ENCODE measurements around the gene LRRN2. TPM values are rescaled to one million over a fixed set of nuclear protein-coding genes. Genes with fewer than 3 reads are reported as not detected.

Gene LRRN2
- total and polyA plus RNA-seq, 2 experiments from 2014 or later, result 0.74 to 2.6 TPM

DNA sequence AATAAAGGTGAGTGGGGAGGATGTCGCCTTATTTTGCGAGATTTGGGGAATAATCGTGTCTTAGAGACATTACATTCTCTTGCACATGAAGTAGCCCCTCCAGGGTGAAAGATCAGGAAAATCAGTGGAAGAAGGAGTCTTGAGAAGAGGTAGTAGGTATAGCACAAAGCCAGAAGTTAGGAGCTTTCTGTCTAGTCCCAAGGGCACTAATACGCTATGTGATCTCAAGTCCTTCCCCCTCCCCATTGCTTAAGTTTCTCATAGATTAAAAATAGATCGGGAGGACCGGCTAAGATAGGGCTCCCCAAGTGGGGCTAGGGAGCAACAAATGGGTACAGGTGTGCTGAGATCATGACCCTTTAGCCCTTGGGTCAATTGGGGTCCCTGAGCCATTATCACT, 13.5 kb downstream of the LRRN2 start (continued):
- TF ChIP-seq, protein P1, sequence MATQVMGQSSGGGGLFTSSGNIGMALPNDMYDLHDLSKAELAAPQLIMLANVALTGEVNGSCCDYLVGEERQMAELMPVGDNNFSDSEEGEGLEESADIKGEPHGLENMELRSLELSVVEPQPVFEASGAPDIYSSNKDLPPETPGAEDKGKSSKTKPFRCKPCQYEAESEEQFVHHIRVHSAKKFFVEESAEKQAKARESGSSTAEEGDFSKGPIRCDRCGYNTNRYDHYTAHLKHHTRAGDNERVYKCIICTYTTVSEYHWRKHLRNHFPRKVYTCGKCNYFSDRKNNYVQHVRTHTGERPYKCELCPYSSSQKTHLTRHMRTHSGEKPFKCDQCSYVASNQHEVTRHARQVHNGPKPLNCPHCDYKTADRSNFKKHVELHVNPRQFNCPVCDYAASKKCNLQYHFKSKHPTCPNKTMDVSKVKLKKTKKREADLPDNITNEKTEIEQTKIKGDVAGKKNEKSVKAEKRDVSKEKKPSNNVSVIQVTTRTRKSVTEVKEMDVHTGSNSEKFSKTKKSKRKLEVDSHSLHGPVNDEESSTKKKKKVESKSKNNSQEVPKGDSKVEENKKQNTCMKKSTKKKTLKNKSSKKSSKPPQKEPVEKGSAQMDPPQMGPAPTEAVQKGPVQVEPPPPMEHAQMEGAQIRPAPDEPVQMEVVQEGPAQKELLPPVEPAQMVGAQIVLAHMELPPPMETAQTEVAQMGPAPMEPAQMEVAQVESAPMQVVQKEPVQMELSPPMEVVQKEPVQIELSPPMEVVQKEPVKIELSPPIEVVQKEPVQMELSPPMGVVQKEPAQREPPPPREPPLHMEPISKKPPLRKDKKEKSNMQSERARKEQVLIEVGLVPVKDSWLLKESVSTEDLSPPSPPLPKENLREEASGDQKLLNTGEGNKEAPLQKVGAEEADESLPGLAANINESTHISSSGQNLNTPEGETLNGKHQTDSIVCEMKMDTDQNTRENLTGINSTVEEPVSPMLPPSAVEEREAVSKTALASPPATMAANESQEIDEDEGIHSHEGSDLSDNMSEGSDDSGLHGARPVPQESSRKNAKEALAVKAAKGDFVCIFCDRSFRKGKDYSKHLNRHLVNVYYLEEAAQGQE (IDR thresholded peaks at IDR 0.05; ENCODE audit: unreplicated experiment), result no peak
- TF ChIP-seq CREB1 (CRISPR knock-in tag; IDR thresholded peaks at IDR 0.05; ENCODE audit: low read depth), result no peak

DNA sequence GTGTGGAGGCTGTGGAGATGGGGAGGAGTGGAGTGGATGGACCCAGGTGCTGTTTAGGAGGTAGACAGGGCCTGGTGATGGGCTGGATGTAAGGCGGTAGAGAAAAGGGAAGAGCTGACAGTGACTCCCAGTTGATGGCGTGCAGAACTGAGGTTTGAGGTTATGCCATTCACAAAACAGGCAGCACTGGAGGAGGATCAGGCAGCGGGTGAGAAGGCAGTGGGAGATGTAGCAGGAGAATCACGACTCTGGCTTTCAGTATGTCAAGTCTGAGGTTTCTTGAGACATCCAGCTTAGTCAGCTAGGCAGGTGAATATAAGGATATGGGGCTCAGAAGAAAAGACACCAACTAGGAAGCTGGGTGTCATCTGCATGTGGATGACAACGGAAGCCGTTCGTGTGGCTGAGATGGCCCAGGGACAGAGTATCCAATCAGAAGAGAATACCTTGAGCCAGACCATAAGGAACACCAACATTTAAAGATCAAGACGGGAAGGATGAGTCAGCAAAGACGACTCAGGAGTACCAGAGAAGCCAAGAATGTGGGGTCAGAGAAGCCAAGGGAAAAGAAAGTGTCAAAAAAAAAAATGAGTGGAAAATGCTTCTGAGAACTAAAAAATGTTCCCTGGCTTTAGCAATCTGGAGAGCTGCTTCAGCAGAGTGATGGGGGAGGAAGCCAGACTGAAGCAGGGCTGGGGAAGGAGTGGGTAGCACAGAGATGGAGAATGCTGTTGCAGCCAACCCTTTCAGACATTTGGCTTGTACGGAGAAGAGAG, 15.2 kb downstream of the LRRN2 start:
- H3K4me2 ChIP-seq, result no peak overlapping the region
- no peaks in the 10 kb centered on the region for H3K36me3 Mint-ChIP-seq (ENCODE audit: low read depth)
- no peak for ATAC-seq

More for the DNA sequence above, 15.2 kb downstream of the LRRN2 start:
- H3K27me3 Mint-ChIP-seq (ENCODE audit: insufficient read depth, low read depth, poor library complexity), result peaks cover 2% of the 10 kb centered on the region
- H3K4me1 ChIP-seq (ENCODE audit: insufficient read depth), result no peaks in the 10 kb centered on the region; the same call in 1 of the 2 replicates
- no peak overlapping the region for H3K4me3 Mint-ChIP-seq
- peaks cover 10% of the 10 kb centered on the region for H3K4me1 Mint-ChIP-seq
- TF ChIP-seq EZH2phosphoT487 (IDR thresholded peaks at IDR 0.05; ENCODE audit: unreplicated experiment) (no peak), ZNF331 (CRISPR knock-in tag; IDR thresholded peaks at IDR 0.05; ENCODE audit: low read depth) (no peak), NANOG (IDR thresholded peaks at IDR 0.05; ENCODE audit: borderline replicate concordance) (no peak), STAT1 (IDR thresholded peaks at IDR 0.05; ENCODE audit: unreplicated experiment) (no peak)
- TF ChIP-seq, protein P2, sequence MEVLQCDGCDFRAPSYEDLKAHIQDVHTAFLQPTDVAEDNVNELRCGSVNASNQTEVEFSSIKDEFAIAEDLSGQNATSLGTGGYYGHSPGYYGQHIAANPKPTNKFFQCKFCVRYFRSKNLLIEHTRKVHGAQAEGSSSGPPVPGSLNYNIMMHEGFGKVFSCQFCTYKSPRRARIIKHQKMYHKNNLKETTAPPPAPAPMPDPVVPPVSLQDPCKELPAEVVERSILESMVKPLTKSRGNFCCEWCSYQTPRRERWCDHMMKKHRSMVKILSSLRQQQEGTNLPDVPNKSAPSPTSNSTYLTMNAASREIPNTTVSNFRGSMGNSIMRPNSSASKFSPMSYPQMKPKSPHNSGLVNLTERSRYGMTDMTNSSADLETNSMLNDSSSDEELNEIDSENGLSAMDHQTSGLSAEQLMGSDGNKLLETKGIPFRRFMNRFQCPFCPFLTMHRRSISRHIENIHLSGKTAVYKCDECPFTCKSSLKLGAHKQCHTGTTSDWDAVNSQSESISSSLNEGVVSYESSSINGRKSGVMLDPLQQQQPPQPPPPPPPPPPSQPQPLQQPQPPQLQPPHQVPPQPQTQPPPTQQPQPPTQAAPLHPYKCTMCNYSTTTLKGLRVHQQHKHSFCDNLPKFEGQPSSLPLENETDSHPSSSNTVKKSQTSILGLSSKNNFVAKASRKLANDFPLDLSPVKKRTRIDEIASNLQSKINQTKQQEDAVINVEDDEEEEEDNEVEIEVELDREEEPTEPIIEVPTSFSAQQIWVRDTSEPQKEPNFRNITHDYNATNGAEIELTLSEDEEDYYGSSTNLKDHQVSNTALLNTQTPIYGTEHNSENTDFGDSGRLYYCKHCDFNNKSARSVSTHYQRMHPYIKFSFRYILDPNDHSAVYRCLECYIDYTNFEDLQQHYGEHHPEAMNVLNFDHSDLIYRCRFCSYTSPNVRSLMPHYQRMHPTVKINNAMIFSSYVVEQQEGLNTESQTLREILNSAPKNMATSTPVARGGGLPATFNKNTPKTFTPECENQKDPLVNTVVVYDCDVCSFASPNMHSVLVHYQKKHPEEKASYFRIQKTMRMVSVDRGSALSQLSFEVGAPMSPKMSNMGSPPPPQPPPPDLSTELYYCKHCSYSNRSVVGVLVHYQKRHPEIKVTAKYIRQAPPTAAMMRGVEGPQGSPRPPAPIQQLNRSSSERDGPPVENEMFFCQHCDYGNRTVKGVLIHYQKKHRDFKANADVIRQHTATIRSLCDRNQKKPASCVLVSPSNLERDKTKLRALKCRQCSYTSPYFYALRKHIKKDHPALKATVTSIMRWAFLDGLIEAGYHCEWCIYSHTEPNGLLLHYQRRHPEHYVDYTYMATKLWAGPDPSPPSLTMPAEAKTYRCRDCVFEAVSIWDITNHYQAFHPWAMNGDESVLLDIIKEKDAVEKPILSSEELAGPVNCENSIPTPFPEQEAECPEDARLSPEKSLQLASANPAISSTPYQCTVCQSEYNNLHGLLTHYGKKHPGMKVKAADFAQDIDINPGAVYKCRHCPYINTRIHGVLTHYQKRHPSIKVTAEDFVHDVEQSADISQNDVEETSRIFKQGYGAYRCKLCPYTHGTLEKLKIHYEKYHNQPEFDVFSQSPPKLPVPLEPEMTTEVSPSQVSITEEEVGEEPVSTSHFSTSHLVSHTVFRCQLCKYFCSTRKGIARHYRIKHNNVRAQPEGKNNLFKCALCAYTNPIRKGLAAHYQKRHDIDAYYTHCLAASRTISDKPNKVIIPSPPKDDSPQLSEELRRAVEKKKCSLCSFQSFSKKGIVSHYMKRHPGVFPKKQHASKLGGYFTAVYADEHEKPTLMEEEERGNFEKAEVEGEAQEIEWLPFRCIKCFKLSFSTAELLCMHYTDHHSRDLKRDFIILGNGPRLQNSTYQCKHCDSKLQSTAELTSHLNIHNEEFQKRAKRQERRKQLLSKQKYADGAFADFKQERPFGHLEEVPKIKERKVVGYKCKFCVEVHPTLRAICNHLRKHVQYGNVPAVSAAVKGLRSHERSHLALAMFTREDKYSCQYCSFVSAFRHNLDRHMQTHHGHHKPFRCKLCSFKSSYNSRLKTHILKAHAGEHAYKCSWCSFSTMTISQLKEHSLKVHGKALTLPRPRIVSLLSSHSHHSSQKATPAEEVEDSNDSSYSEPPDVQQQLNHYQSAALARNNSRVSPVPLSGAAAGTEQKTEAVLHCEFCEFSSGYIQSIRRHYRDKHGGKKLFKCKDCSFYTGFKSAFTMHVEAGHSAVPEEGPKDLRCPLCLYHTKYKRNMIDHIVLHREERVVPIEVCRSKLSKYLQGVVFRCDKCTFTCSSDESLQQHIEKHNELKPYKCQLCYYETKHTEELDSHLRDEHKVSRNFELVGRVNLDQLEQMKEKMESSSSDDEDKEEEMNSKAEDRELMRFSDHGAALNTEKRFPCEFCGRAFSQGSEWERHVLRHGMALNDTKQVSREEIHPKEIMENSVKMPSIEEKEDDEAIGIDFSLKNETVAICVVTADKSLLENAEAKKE (CRISPR knock-in tag; IDR thresholded peaks at IDR 0.05), result no peak
- TF ChIP-seq, protein P3, sequence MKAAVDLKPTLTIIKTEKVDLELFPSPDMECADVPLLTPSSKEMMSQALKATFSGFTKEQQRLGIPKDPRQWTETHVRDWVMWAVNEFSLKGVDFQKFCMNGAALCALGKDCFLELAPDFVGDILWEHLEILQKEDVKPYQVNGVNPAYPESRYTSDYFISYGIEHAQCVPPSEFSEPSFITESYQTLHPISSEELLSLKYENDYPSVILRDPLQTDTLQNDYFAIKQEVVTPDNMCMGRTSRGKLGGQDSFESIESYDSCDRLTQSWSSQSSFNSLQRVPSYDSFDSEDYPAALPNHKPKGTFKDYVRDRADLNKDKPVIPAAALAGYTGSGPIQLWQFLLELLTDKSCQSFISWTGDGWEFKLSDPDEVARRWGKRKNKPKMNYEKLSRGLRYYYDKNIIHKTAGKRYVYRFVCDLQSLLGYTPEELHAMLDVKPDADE (IDR thresholded peaks at IDR 0.05), result no peak
- no peak for DNase-seq (ENCODE audit: low spot score)
- no peak overlapping the region for H3K27ac ChIP-seq (ENCODE audit: low read depth)
- no peaks in the 10 kb centered on the region for H3K9me3 Mint-ChIP-seq
- H3K4me3 ChIP-seq, result no peak overlapping the region
- no peak overlapping the region for H3K27ac Mint-ChIP-seq
- H2AFZ ChIP-seq, result no peak overlapping the region
- no peaks in the 10 kb centered on the region for H3K79me2 ChIP-seq (replicated peaks; ENCODE audit: insufficient read depth)
- no peaks in the 10 kb centered on the region for H3F3A ChIP-seq (replicated peaks; ENCODE audit: low read depth)
- H3K36me3 ChIP-seq (ENCODE audit: insufficient read depth), result no peaks in the 10 kb centered on the region
- H4K20me1 ChIP-seq (replicated peaks; ENCODE audit: insufficient read depth), result no peaks in the 10 kb centered on the region
- H3K27me3 ChIP-seq (ENCODE audit: insufficient read depth), result no peaks in the 10 kb centered on the region
- no peaks in the 10 kb centered on the region for H3K9me2 ChIP-seq (ENCODE audit: insufficient read depth)

Measured in GM23338 (cell line).